Stimulated activated CD4-positive, alpha-beta T cell treated with anti-CD3 and anti-CD28 coated beads, TNF-alpha, amount 100 ng/mL, for 4 hours (primary cell): ENCODE data around the gene TRPC4AP.

Experiments
- DNase-seq, 3 experiments: peaks; one replicate each; pipeline ENCODE4 v3.0.0-alpha.2; 2020; ENCODE audit warnings: low read depth in 3 of 3

TRPC4AP gene

GRCh38 chr20:34986311-34987287 lies 106.0 kb downstream of the TRPC4AP start:
- no peak for DNase-seq

- no peak for DNase-seq
Observed at GRCh38 chr20:34985461-34986310, 106.9 kb downstream of the TRPC4AP start.

GRCh38 chr20:34984756-34985261 lies 107.8 kb downstream of the TRPC4AP start:
- no peak for DNase-seq

- DNase-seq, result no peak
Observed at GRCh38 chr20:34983995-34984735, 108.4 kb downstream of the TRPC4AP start.

- no peak for DNase-seq
Observed at GRCh38 chr20:34983089-34983820, 109.4 kb downstream of the TRPC4AP start.

GRCh38 chr20:34982270-34983088 lies 110.1 kb downstream of the TRPC4AP start:
- DNase-seq, result no peak

GRCh38 chr20:34980543-34981233 lies 111.9 kb downstream of the TRPC4AP start:
- no peak for DNase-seq

- no peak for DNase-seq
Observed at GRCh38 chr20:34979366-34980153, 113.0 kb downstream of the TRPC4AP start.

GRCh38 chr20:34978092-34978744 lies 114.4 kb downstream of the TRPC4AP start:
- DNase-seq, result no peak

GRCh38 chr20:34977365-34978091 lies 115.1 kb downstream of the TRPC4AP start:
- no peak for DNase-seq

GRCh38 chr20:34976286-34976685 lies 116.3 kb downstream of the TRPC4AP start:
- no peak for DNase-seq

- no peak for DNase-seq
Observed at GRCh38 chr20:34974246-34974645, 118.4 kb downstream of the TRPC4AP start.

GRCh38 chr20:34971561-34972235 lies 120.9 kb downstream of the TRPC4AP start:
- DNase-seq, result no peak

GRCh38 chr20:34970846-34971560 lies 121.6 kb downstream of the TRPC4AP start:
- DNase-seq, result no peak

GRCh38 chr20:34970193-34970840 lies 122.3 kb downstream of the TRPC4AP start:
- DNase-seq, result no peak
